ENCODE data around the gene ERBIN. TPM values are rescaled to one million over a fixed set of nuclear protein-coding genes. Genes with fewer than 3 reads are reported as not detected.
"Not testable (repeated sequence)": the region's sequence is repeated elsewhere in the genome, so short reads cannot be mapped to it uniquely, and the experiment has no call there.

ERBIN gene
- total RNA-seq, 1 donor from 2014 or later, result 57.3 TPM

DNA sequence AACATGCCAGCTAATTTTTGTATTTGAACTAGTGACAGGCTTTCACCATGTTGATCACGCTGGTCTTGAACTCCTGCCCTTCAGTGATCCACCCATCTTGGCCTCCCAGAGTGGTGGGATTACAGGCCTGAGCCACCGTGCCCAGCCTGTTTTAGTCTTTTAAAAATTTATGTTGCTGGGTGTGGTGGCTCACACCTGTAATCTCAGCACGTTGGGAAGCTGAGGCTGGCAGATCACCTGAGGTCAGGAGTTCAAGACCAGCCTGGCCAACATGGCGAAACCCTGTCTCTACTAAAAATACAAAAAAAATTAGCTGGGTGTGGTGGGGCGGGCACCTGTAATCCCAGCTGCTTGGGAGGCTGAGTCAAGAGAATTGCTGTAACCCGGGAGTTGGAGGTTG, 10.7 kb upstream of the ERBIN start:
- intact Hi-C loops (cut with micrococcal nuclease), result not testable (repeated sequence)

DNA sequence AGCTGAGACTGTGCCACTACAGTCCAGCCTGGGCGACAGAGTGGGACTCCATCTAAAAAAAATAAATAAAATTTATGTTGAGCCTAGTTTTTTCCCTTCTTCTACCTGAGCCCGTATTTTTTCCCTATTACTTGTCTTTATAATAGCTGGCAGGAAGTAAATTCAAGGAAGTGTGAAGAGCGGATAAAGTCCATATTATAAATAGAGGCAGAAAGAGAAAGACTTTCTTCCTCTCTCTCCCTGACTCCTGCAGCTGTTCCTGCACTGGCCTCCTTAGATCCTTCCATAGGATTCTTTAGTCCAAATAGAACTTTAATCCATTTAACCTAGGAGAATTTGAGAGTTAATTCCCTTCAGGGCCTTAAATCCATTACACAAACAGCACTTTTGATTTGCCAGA, 10.3 kb upstream of the ERBIN start:
- intact Hi-C loops (cut with micrococcal nuclease), result no loop called here

DNA sequence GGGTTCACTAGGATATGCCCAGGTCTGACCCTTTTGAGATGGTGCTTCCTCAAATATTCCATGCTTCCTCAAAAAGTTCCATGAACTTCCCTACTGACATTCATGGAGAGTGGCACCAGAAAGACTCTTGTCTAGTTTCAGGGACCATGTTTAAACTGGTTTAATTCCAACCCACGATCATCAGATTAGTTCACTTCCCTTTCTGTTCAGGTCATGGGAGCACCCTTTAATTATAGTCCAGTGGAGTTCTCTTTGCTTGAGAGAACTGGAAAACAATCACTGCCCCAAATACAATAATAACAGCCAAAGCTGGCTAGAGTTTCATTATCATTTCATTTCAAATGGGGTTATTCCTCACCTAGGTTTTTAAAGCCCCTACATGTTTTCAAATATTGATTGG, 9.7 kb upstream of the ERBIN start:
- intact Hi-C loops (cut with micrococcal nuclease), result no loop called here

DNA sequence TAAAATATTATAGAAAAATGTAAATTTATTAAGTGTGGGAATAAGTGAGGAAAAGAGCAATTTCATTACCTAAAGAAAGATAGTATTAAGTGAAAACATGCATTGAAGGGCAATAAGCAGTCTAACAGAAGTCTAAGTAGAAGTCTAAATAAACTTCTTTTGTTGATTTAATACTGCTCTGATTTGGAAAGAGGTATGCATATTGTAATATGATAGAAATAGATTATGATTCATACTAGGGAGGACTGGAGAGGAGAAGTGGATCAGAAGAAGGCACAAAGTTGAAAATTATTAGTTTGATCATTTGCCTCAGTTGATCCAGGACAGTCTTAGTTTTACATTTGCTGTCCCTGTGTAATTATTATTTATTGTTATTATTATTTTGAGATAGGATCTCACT, 6.6 kb upstream of the ERBIN start:
- intact Hi-C loops (cut with micrococcal nuclease), result no loop called here

GRCh38 chr5:65923339-65923738, 3.0 kb upstream of the ERBIN start:
- intact Hi-C loops (cut with micrococcal nuclease), result no loop called here

- intact Hi-C loops (cut with micrococcal nuclease), result loop anchor here (1.0 to 5.0 kb wide), 9 partner anchors 88 to 1283 kb away; partner anchors contain the start of genes CENPK, MAST4, NLN and PPWD1
Observed at GRCh38 chr5:65924366-65925043, 1.9 kb upstream of the ERBIN start.

- intact Hi-C loops (cut with micrococcal nuclease), result loop anchor here (1.0 to 5.0 kb wide), 9 partner anchors 87 to 1282 kb away; partner anchors contain the start of genes CENPK, MAST4, NLN and PPWD1
Observed at GRCh38 chr5:65925044-65925600, 1.3 kb upstream of the ERBIN start.

- intact Hi-C loops (cut with micrococcal nuclease), result loop anchor here (1.0 to 5.0 kb wide), 13 partner anchors 87 to 1282 kb away; partner anchors contain the start of genes CENPK, MAST4, NLN and PPWD1
Observed at GRCh38 chr5:65925601-65926275, 637 bp upstream of the ERBIN start.

DNA sequence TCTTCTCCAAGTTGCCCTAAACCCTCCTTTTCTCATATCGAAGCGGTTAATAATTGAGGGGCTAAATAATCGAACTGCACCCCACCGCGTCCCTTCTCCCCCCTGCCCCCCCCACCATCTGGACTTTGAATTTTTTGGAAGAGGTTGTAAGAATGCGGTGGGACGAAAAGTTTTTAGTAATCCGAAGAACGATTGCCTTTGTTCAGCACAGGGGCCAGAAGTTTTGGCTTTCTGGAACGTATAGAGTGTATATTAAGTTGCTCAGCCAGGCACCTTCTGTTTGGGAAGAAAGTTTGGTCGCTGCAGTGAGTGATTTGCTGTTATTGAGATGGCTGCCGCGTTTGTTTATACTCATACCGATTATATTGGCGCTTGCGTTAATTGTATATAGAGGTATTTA, 518 bp downstream of the ERBIN start:
- intact Hi-C loops (cut with micrococcal nuclease), result loop anchor here (1.0 to 5.0 kb wide), 16 partner anchors 85 to 1280 kb away; partner anchors contain the start of genes MAST4, SREK1 and TRIM23

GRCh38 chr5:65927503-65928321, 1.3 kb downstream of the ERBIN start:
- intact Hi-C loops (cut with micrococcal nuclease), result loop anchor here (1.0 to 5.0 kb wide), 16 partner anchors 43 to 1280 kb away; partner anchors contain the start of genes CWC27, MAST4, SREK1 and SREK1IP1

- intact Hi-C loops (cut with micrococcal nuclease), result loop anchor here (2.0 to 5.0 kb wide), 8 partner anchors 42 to 1279 kb away; partner anchors contain the start of genes CWC27, MAST4 and SREK1IP1
Observed at GRCh38 chr5:65928322-65928752, 2.0 kb downstream of the ERBIN start.

DNA sequence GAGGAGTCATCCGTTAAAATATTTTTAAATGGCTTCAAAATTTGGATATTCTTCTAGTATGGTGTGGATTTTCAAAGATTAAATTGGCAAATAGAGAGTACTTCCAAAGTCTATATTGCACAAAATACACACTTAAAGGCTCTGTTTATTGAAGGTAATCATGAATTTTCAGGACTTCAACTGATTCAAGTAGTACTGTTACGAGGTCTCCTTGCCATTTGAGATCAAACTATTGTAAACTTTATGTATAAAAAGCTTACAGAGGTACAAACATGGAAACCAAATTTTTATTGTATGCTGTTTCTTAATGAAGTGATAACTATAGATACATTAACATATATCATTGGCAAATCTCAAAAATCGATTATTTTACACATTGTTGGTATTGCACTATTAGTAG, 2.5 kb downstream of the ERBIN start:
- intact Hi-C loops (cut with micrococcal nuclease), result loop anchor here (2.0 to 5.0 kb wide), 8 partner anchors 42 to 1278 kb away; partner anchors contain the start of genes CWC27, MAST4 and SREK1IP1

DNA sequence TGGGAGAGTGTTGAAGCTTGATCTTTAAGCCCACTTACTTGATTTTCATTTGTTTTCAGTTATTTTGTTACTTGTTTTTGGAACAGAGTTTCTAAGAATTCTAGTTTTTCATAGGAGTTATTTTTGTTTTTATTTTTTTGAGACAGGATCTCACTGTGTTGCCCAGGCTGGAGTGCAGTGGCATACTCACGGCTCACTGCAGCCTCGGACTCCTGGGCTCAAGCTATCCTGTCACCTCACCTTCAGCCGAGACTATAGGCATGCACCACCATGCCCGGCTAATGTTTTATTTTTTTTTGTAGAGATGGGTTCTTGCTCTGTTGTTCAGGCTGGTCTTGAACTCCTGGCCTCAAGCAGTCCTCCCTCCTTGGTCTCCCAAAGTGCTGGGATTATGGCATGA, 6.3 kb downstream of the ERBIN start:
- intact Hi-C loops (cut with micrococcal nuclease), result no loop called here

DNA sequence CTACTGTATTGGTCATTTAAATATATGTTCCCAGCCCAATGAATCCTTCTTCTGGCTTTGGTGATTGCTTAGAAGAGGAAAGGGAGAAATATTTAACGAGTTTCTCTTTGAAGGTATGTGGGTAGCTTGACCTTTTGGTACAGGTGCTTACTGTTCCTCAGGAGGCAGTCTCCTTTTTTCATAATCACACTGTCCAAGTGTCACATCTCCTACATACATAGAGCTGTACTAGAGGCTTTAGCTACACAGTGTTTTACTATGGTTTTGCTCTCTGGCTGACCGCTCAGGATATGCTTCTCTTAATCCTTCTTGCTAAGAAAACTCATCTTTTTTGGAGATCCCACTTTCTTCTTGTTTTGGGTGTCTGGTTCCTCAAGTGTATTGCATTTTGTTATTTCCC, 6.9 kb downstream of the ERBIN start:
- intact Hi-C loops (cut with micrococcal nuclease), result no loop called here

GRCh38 chr5:65938256-65938655, 11.9 kb downstream of the ERBIN start:
- intact Hi-C loops (cut with micrococcal nuclease), result no loop called here

DNA sequence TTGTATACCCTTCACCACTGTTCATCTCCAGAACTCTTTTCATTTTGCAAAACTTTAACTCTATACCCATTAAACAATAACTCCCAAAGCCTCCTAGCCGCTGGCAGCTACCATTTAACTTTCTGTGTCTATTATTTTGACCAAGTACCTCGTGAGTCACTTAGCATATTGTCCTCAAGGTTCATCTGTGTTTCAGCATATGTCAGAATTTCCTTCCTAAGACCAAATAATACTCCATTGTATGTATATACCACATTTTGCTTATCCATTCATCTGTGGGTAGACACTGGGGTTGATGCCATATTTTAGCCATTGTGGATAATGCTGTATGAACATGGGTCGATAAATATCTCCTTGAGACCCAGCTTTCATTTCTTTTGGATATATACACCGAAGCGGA, 17.4 kb downstream of the ERBIN start:
- intact Hi-C loops (cut with micrococcal nuclease), result no loop called here

DNA sequence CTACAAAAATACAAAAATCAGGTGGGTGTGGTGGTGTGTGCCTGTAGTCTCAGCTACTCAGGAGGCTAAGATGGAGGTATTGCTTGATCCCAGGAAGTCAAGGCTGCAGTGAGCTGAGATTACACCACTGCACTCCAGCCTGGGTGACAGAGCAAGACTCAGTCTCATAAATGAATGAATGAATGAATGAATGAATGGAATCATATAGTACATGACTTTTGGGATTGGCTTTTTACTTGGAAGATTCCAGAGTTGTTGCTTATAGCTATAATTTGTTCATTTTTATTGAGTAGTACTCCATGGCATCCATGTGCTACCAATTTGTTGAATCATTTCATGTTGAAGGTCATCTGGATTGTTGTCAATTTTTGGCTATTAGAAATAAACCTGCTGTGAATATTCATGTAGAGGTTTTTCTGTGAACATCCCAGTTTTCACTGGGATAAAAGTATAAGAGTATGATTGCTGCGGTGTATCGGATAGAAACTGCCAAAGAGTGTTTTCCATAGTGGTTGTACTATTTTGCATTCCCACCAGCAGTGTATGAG, 19.9 kb downstream of the ERBIN start:
- intact Hi-C loops (cut with micrococcal nuclease), result no loop called here

DNA sequence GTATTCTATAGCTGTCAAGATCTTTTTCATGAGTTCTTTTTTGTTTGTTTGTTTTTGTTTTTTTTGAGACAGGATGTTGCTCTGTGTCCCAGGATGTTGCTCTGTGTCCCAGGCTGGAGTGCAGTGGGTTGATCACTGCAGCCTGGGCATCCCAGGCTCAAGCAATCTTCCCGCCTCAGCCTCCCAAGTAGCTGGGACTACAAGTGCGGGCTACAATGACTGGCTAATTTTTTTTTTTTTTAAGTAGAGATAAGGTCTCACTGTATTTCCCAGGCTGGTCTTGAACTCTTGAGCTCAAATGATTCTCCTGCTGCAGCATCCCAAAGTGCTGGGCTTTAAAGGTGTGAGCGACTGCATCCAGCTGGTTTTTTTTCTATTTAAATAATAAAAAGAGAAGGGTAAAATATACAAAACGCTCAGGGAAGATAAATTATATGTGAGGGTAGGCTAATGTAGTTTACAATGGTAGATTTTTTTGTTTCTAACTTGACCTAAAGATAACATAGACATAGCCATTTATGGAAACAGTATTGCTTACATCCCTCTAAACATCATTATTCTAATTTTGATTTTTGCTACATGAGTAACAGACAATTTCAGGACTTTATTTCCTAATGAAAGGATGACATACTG, 21.9 kb downstream of the ERBIN start:
- intact Hi-C loops (cut with micrococcal nuclease), result no loop called here

DNA sequence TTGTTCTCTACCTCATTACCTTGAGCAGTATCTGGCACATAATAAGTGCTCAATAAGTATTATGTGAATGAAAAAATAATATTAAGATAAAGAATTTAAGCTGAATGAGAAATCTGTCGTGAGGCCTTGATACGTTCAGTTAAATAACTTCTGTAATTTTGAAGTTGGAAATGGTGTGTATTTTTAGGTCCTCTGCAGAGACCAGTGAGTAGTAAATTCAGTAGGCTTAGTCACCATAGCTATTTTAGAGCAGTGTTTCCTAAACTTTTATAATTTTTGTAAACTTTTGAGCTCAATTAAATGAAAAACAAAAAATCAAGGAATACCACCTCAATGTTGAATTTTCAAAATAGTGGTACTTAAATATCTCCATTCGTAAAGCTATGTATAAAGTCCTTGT, 25.0 kb downstream of the ERBIN start:
- intact Hi-C loops (cut with micrococcal nuclease), result no loop called here

GRCh38 chr5:65952259-65952658, 25.9 kb downstream of the ERBIN start:
- intact Hi-C loops (cut with micrococcal nuclease), result no loop called here

All from T-helper 1 cell treated with Interleukin-12 subunit alpha and Interleukin-12 subunit beta and Interleukin-4 antibody, amounts not matched to agents 30 ng/mL and 1 ng/mL, for 36 hours (primary cell).